Right atrium auricular region (tissue), 2 donors: ENCODE data around the gene CPNE8. TPM values are rescaled to one million over a fixed set of nuclear protein-coding genes. Genes with fewer than 3 reads are reported as not detected.

Experiments used
- DNase-seq: peaks from one replicate; pipeline ENCODE4 v3.0.0-alpha.2; 2019; ENCODE audit warnings: low spot score
- H3K27ac ChIP-seq, 2 donors: fragments of 200-600 bp; sonication (generic); 1 replicate in 1 of 2; 2 replicates in 1 of 2; pipeline ENCODE4 v1.5.1; 2016 to 2019
- H3K27me3 ChIP-seq, 2 donors: fragments of 200-600 bp; sonication (generic); one replicate each; pipeline versions ENCODE4 v1.5.1 to v1.6.0; 2017 to 2019
- H3K36me3 ChIP-seq: fragments of 200-600 bp; sonication (generic); one replicate; pipeline ENCODE4 v1.5.1; 2016
- H3K4me1 ChIP-seq, 2 donors: fragments of 200-600 bp; sonication (generic); one replicate each; pipeline versions ENCODE4 v1.5.1 to v1.6.0; 2017 to 2019
- H3K4me3 ChIP-seq, 2 donors: fragments of 200-600 bp; sonication (generic); 1 replicate in 1 of 2; 2 replicates in 1 of 2; pipeline ENCODE4 v1.5.1; 2017 to 2019; ENCODE audit warnings: mild to moderate bottlenecking in 1 of 2, moderate library complexity in 1 of 2
- H3K9me3 ChIP-seq, 2 donors: fragments of 200-600 bp; sonication (generic); one replicate each; pipeline ENCODE4 v1.5.1; 2019
- CTCF ChIP-seq, 2 donors: fragments of 200-600 bp; sonication (generic); IDR thresholded peaks; one replicate each; pipeline ENCODE4 v1.5.1; 2019; ENCODE audit warnings: antibody characterized with exemption in 2 of 2
- total RNA-seq, 2 donors: library from RNA; depleted of rRNA; stranded (reverse); fragments of >200 nt; gene quantifications; one replicate each; pipeline ENCODE4 v1.1.0, GENCODE V29; 2016

CPNE8 gene
- total RNA-seq, 2 donors from 2014 or later: 33.1 to 36.2 TPM

GRCh38 chr12:38886064-38886463 is 19.3 kb downstream of the CPNE8 start:
- no peaks in the 10 kb centered on the region for H3K9me3 ChIP-seq
- no peak for TF ChIP-seq CTCF (IDR thresholded peaks at IDR 0.05)
- no peak for DNase-seq
- H3K4me3 ChIP-seq: no peak overlapping the region
- no peaks in the 10 kb centered on the region for H3K36me3 ChIP-seq
- peaks cover 0 to 46% of the 10 kb centered on the region in 2 donors for H3K4me1 ChIP-seq
- no peaks in the 10 kb centered on the region for H3K27me3 ChIP-seq
- peak overlapping the region in 1 of 2 donors; percentile 70 for H3K27ac ChIP-seq

GRCh38 chr12:38884666-38885065 is 20.7 kb downstream of the CPNE8 start:
- TF ChIP-seq CTCF (IDR thresholded peaks at IDR 0.05): no peak
- peak overlapping the region in 1 of 2 donors; percentile 70 for H3K27ac ChIP-seq
- no peak overlapping the region for H3K4me3 ChIP-seq
- no peak for DNase-seq
- H3K27me3 ChIP-seq: no peaks in the 10 kb centered on the region
- no peaks in the 10 kb centered on the region for H3K36me3 ChIP-seq
- H3K9me3 ChIP-seq: no peaks in the 10 kb centered on the region
- peaks cover 0 to 43% of the 10 kb centered on the region in 2 donors for H3K4me1 ChIP-seq

- DNase-seq: no peak
- Histone ChIP-seq H3K4me1 (peaks cover 0 to 40% of the 10 kb centered on the region in 2 donors), H3K36me3 (no peaks in the 10 kb centered on the region), H3K9me3 (no peaks in the 10 kb centered on the region), H3K4me3 (no peak overlapping the region), H3K27me3 (no peaks in the 10 kb centered on the region), H3K27ac (peak overlapping the region; percentile 20 to 70)
- no peak for TF ChIP-seq CTCF (IDR thresholded peaks at IDR 0.05)
These were observed 21.7 kb downstream of the CPNE8 start for GRCh38 chr12:38883629-38884134.

- no peak for DNase-seq
- TF ChIP-seq CTCF (IDR thresholded peaks at IDR 0.05): no peak
These were observed 25.1 kb downstream of the CPNE8 start for GRCh38 chr12:38880288-38880687.

GRCh38 chr12:38878986-38879385 is 26.4 kb downstream of the CPNE8 start:
- Histone ChIP-seq H3K27ac (no peak overlapping the region), H3K4me3 (no peak overlapping the region), H3K4me1 (peaks cover 0 to 5% of the 10 kb centered on the region in 2 donors), H3K9me3 (no peaks in the 10 kb centered on the region), H3K27me3 (no peaks in the 10 kb centered on the region), H3K36me3 (no peaks in the 10 kb centered on the region)
- TF ChIP-seq CTCF (IDR thresholded peaks at IDR 0.05): no peak
- no peak for DNase-seq

More at GRCh38 chr12:38880288-38880687, 25.1 kb downstream of the CPNE8 start:
- H3K27ac ChIP-seq: no peak overlapping the region
- H3K36me3 ChIP-seq: no peaks in the 10 kb centered on the region
- H3K9me3 ChIP-seq: no peaks in the 10 kb centered on the region
- no peak overlapping the region for H3K4me3 ChIP-seq
- H3K27me3 ChIP-seq: no peaks in the 10 kb centered on the region
- peaks cover 0 to 11% of the 10 kb centered on the region in 2 donors for H3K4me1 ChIP-seq

- Histone ChIP-seq H3K4me1 (no peaks in the 10 kb centered on the region), H3K36me3 (no peaks in the 10 kb centered on the region), H3K9me3 (no peaks in the 10 kb centered on the region), H3K27me3 (no peaks in the 10 kb centered on the region), H3K27ac (no peak overlapping the region), H3K4me3 (no peak overlapping the region)
- no peak for TF ChIP-seq CTCF (IDR thresholded peaks at IDR 0.05)
- no peak for DNase-seq
These were observed 27.1 kb downstream of the CPNE8 start for GRCh38 chr12:38878333-38878705.
